ENCODE data around the gene ZNF688. TPM values are rescaled to one million over a fixed set of nuclear protein-coding genes. Genes with fewer than 3 reads are reported as not detected.

ZNF688 gene
- total and polyA plus RNA-seq, 2 of the 13 experiments (the other 11 are each of a cell fraction or from before 2014, with no cell fraction given) = 2.4 to 5.4 TPM

DNA sequence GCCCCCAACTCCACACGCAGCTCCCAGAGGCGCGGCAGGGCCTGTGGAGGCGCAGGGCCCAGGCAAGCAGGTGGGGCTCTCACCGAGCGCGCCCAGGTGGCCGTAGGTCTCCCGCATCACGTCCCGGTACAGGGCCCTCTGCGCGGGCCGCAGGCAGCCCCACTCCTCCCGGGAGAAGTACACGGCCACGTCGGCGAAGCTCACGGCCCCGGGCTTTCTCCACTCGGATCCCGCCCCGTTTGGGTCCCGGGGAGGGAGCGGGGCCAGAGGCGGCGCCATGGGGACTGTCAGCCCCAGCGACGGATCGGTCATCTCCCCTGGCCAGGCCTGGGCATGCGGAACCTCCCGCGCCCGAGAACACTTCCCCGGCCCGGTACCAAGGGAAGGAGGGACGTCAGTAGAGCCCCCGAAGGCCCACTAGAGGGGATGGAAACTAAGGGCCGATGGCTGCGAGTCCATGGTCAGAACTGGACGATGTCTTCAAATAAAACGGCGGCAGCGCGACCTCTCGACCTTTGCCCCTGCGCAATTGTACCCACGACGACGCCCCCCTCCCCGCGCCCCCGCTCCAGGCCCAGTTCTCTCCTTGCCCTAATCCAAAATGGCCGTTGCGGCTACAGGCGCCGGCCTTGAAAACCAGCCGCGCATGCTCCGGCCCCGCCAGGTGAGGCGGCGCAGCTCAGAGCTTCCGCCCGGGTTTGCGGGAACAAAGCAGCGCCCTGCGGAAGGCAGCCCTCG is 37.0 kb downstream of the ZNF688 start, which contains the start of gene ZNF747 (continued):
- TF ChIP-seq ZNF550 (CRISPR knock-in tag; IDR thresholded peaks at IDR 0.05; ENCODE audit: borderline replicate concordance) = no peak
- TF ChIP-seq ZNF576 (CRISPR knock-in tag; IDR thresholded peaks at IDR 0.05) = peak; percentile 75; the same call in 1 of the 2 replicates
- TF ChIP-seq RBAK (CRISPR knock-in tag; IDR thresholded peaks at IDR 0.05) = peak; percentile 73; the same call in 1 of the 2 replicates
- TF ChIP-seq ZNF558 (CRISPR knock-in tag; IDR thresholded peaks at IDR 0.05; ENCODE audit: borderline replicate concordance) = peak; percentile 89
- TF ChIP-seq ZNF441 (CRISPR knock-in tag; IDR thresholded peaks at IDR 0.05; ENCODE audit: borderline replicate concordance) = no peak; the same call in none of the 2 replicates
- no peak for TF ChIP-seq HNRNPUL1 (IDR thresholded peaks at IDR 0.05; ENCODE audit: low read depth, low read length)
- peak; percentile 56 for TF ChIP-seq ZNF761 (CRISPR knock-in tag; conservative IDR thresholded peaks at IDR 0.05)
- TF ChIP-seq, protein P1, sequence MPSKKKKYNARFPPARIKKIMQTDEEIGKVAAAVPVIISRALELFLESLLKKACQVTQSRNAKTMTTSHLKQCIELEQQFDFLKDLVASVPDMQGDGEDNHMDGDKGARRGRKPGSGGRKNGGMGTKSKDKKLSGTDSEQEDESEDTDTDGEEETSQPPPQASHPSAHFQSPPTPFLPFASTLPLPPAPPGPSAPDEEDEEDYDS (CRISPR knock-in tag; IDR thresholded peaks at IDR 0.05) = peak; percentile 81
- TF ChIP-seq ZNF251 (CRISPR knock-in tag; IDR thresholded peaks at IDR 0.05) = no peak
- no peak for TF ChIP-seq TRIM22 (IDR thresholded peaks at IDR 0.05)
- TF ChIP-seq ZNF232 (CRISPR knock-in tag; IDR thresholded peaks at IDR 0.05; ENCODE audit: borderline replicate concordance) = peak; percentile 36; the same call in 1 of the 2 replicates
- TF ChIP-seq, protein P2, sequence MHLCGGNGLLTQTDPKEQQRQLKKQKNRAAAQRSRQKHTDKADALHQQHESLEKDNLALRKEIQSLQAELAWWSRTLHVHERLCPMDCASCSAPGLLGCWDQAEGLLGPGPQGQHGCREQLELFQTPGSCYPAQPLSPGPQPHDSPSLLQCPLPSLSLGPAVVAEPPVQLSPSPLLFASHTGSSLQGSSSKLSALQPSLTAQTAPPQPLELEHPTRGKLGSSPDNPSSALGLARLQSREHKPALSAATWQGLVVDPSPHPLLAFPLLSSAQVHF (CRISPR knock-in tag; IDR thresholded peaks at IDR 0.05) = peak; percentile 71; the same call in 1 of the 2 replicates
- peak; percentile 94 for TF ChIP-seq ZNF430 (CRISPR knock-in tag; IDR thresholded peaks at IDR 0.05)
- TF ChIP-seq KDM6A (CRISPR knock-in tag; IDR thresholded peaks at IDR 0.05; ENCODE audit: low read depth) = 0 out of 2 replicates have a peak, but pooled peaks have one; percentile 10
- TF ChIP-seq ZNF24 (IDR thresholded peaks at IDR 0.05) = no peak
- TF ChIP-seq GTF3A (CRISPR knock-in tag; conservative IDR thresholded peaks at IDR 0.05) = no peak
- peak; percentile 75; the same call in 1 of the 2 replicates for TF ChIP-seq NR1H2 (CRISPR knock-in tag; IDR thresholded peaks at IDR 0.05; ENCODE audit: borderline replicate concordance, low read depth)
- 0 out of 2 replicates have a peak, but pooled peaks have one; percentile 78 for TF ChIP-seq ZBTB1 (CRISPR knock-in tag; IDR thresholded peaks at IDR 0.05; ENCODE audit: borderline replicate concordance)
- TF ChIP-seq CREBL2 (CRISPR knock-in tag; IDR thresholded peaks at IDR 0.05; ENCODE audit: borderline replicate concordance) = peak; percentile 87; the same call in 1 of the 2 replicates
- TF ChIP-seq ZNF660 (CRISPR knock-in tag; IDR thresholded peaks at IDR 0.05; ENCODE audit: borderline replicate concordance, low read depth) = no peak
- TF ChIP-seq ZNF3 (CRISPR knock-in tag; IDR thresholded peaks at IDR 0.05) = no peak; the same call in 1 of the 2 replicates
- TF ChIP-seq HNF4A (CRISPR knock-in tag; IDR thresholded peaks at IDR 0.05) = peak; percentile 82
- peak; percentile 42; the same call in 1 of the 2 replicates for TF ChIP-seq CSRNP1 (CRISPR knock-in tag; IDR thresholded peaks at IDR 0.05)
- TF ChIP-seq ZSCAN29 (CRISPR knock-in tag; conservative IDR thresholded peaks at IDR 0.05) = no peak
- no peak for TF ChIP-seq MAF1 (CRISPR knock-in tag; IDR thresholded peaks at IDR 0.05; ENCODE audit: borderline replicate concordance)

Data from HepG2 (cell line).